Measurements from ENCODE around the gene RNF220.
A peak's percentile ranks its signal among the peaks of the same experiment; 100 is the strongest.

Gene RNF220

GRCh38 chr1:44575396-44575795 is 170.3 kb downstream of the RNF220 start:
- no peak overlapping the region for H3K27ac ChIP-seq
- TF ChIP-seq, protein P1, sequence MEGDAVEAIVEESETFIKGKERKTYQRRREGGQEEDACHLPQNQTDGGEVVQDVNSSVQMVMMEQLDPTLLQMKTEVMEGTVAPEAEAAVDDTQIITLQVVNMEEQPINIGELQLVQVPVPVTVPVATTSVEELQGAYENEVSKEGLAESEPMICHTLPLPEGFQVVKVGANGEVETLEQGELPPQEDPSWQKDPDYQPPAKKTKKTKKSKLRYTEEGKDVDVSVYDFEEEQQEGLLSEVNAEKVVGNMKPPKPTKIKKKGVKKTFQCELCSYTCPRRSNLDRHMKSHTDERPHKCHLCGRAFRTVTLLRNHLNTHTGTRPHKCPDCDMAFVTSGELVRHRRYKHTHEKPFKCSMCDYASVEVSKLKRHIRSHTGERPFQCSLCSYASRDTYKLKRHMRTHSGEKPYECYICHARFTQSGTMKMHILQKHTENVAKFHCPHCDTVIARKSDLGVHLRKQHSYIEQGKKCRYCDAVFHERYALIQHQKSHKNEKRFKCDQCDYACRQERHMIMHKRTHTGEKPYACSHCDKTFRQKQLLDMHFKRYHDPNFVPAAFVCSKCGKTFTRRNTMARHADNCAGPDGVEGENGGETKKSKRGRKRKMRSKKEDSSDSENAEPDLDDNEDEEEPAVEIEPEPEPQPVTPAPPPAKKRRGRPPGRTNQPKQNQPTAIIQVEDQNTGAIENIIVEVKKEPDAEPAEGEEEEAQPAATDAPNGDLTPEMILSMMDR (conservative IDR thresholded peaks at IDR 0.05) = no peak

DNA sequence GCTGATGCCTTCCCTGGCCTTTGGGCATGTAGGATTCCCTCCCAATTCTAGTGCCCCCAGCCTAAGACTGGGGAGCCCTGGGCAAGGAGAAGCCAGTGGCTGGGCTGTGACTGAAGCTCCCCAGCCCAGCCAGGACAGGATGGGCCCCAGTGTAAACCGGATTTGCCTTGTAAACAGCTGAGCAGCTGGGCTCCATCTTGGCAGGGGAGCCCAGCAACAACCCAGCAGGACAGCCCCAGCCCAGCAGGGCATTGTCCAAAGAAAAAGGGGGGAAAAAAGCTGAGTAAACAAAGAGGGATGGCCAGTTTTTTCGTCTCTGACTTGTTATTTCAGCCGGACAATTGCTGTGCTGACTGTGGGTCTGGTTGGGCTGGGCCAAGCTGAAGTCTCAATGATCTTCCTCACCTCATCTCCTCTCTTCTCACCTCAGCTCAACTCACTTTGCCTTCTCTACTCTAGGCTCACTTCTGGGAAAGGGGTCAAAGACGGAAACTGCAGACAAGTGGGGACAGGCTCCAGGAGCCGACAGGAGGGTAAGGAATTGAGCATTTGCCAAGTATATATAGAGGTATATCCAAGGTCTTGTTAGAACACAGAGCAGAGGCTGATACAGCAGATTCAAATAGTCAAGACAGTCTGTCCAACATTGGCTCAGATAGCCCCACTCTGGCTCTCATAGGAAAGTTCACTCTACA is 171.5 kb downstream of the RNF220 start:
- H3K27ac ChIP-seq = no peak overlapping the region

GRCh38 chr1:44581205-44581604 is 176.2 kb downstream of the RNF220 start:
- TF ChIP-seq, protein P1 (conservative IDR thresholded peaks at IDR 0.05) = no peak
- H3K27ac ChIP-seq = no peak overlapping the region

More for the DNA sequence above, 171.5 kb downstream of the RNF220 start:
- TF ChIP-seq, protein P1 (conservative IDR thresholded peaks at IDR 0.05) = no peak

DNA sequence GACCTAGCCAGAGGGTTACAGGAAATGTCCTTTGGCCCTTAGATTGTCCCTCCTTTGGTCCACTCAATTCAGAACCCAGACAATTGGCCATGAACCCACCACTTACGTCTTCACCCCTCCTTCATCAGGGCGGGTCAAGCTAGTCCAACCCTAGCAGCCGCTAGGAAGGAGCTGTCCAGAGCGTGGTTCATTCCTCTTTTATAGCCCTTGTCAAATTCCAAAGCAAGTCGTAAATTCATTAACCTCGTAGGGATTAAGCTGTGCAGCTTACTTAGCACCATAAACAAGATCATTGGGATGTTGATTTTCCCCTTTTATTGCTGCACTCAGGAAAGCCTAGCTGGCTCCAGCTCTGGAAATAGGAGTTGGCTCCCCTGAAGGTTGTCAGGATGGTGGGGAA is 179.1 kb downstream of the RNF220 start:
- peak overlapping the region; percentile 46 for H3K27ac ChIP-seq
- TF ChIP-seq, protein P1 (conservative IDR thresholded peaks at IDR 0.05) = no peak

DNA sequence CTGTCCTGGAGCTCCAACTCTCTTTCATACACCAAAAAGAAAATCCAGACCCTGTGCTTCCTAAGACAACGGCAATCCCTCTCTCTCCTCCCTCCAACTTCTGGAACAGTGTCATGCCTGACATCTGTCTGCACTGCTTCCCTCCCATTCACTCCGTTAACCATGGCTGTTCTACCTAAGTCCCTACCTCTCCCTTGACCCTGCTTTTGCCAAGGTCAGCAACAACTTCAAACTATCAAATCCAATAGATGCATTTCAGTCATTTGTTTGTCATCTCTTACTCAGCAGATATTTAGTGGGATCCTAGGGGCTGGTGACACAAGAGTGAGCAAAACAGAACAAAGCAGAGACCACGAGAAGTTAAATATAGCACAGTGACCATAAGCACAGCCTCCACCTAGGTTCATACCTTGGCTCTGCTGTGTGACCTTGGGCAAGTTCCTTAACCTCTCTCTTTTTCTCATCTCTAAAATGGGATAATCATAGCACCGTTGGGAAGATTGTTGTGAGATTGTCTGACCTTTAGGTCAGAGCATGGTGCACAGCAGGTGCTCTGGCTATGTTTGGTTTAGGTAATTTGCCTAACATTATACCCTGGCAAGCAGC is 180.4 kb downstream of the RNF220 start:
- TF ChIP-seq, protein P1 (conservative IDR thresholded peaks at IDR 0.05) = no peak
- H3K27ac ChIP-seq = no peak overlapping the region; the same call in 1 of the 2 replicates

GRCh38 chr1:44587796-44588460 is 182.9 kb downstream of the RNF220 start:
- no peak overlapping the region for H3K27ac ChIP-seq
- TF ChIP-seq, protein P1 (conservative IDR thresholded peaks at IDR 0.05) = no peak

DNA sequence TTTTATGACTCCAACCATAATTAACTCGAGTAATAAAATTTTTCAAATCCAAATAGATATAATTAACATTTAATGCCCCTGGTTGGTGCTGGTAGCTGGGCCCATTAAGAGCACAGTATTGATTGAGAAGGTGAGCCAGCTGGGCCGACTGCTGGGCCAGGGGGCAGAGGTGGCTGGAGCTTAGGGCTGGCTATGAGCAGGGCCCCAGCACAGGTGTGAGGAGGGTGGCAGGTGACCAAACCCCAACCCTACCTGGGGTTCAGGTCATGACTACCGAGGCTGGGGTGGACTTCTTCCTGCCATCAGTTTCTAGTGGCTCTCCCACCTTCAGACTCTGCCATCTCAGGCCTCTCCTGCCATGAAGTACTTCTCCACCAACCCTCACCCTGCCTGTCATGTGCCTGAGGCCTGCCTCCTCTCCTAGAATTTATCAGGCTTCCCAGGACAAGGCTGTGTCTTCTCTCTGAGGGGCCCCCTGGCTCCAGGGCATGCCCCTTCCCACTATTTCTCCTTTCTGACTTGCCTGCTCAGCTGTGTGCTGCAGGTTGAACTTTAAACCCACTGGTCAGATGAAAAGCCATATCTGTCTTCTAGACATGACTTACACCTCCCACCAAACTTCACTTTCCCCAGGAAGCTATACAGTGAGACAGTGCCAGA is 183.6 kb downstream of the RNF220 start:
- no peak overlapping the region for H3K27ac ChIP-seq
- TF ChIP-seq, protein P1 (conservative IDR thresholded peaks at IDR 0.05) = no peak

Data from VCaP (cell line).